Activated CD4-positive, alpha-beta T cell treated with anti-CD3 and anti-CD28 coated beads, Interleukin-2, amount 10 ng/mL, durations not matched to agents 7 days and 5 days (primary cell): ENCODE results near the gene TBC1D22A. TPM values are rescaled to one million over a fixed set of nuclear protein-coding genes. Genes with fewer than 3 reads are reported as not detected.

Experiments
- CTCF ChIA-PET: fragments of 350-600 bp; sonication (Branson Sonifier 250); formaldehyde crosslinking; loops from one replicate; lab custom pipeline; 2021; ENCODE audit warnings: antibody characterized with exemption; lab: Charles Lee
- POLR2A ChIA-PET: fragments of 350-600 bp; sonication (Branson Sonifier 250); formaldehyde crosslinking; loops from one replicate; lab custom pipeline; 2021; ENCODE audit warnings: antibody characterized with exemption; lab: Charles Lee
- DNase-seq: peaks from one replicate; pipeline ENCODE4 v3.0.0-alpha.2; 2020
- H3K27ac Mint-ChIP-seq: one replicate; pipeline ENCODE4 v1.8.0; 2021; ENCODE audit warnings: mild to moderate bottlenecking, moderate library complexity, mixed read lengths
- H3K27me3 Mint-ChIP-seq: one replicate; pipeline ENCODE4 v1.8.0; 2021; ENCODE audit warnings: mixed read lengths
- H3K36me3 Mint-ChIP-seq: one replicate; pipeline ENCODE4 v1.8.0; 2021; ENCODE audit warnings: low read depth, mixed read lengths
- H3K4me1 Mint-ChIP-seq: one replicate; pipeline ENCODE4 v1.8.0; 2021; ENCODE audit warnings: mixed read lengths
- H3K4me3 Mint-ChIP-seq: one replicate; pipeline ENCODE4 v1.8.0; 2021; ENCODE audit warnings: mild to moderate bottlenecking, moderate library complexity, mixed read lengths
- H3K9me3 Mint-ChIP-seq: one replicate; pipeline ENCODE4 v1.8.0; 2021; ENCODE audit warnings: mixed read lengths
- total RNA-seq, 2 experiments: library from RNA; stranded (reverse); gene quantifications; one replicate each; pipeline ENCODE4 v1.2.3, GENCODE V29; 2021

TBC1D22A gene
- total RNA-seq, 2 experiments from 2014 or later: 34.1 to 39.2 TPM

DNA sequence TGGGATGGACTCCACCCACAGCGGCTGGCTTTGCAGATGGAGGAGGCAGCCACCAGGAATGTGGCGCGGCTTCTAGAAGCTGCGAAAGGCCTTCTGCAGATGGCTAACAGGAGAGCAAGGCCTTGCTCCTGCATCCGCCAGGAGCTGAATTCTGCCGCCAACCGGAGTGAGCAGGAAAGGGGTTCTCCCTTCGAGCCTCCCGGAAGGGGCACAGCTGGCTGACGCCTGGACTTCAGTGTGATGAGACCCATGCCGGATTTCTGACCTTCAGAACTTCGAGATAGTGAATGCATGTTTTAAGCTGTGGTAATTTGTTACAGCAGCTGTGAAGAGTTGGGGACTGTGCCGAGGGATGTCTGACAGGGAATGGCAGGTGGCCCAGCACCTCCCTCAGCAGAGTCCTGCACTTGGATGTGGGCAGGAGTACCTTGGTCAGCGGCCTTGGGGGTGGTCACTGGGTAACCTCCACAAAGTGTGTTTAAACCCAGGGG lies 7.7 kb downstream of the TBC1D22A start:
- no peak overlapping the region for H3K4me3 Mint-ChIP-seq
- ChIA-PET CTCF (interaction anchor here (1.1 kb wide), 1 partner anchor 29 kb away, joined by 4 read pairs; no protein-coding TSS in a partner anchor), POLR2A (no interaction called here)
- H3K36me3 Mint-ChIP-seq: peaks cover 19% of the 10 kb centered on the region
- H3K4me1 Mint-ChIP-seq: peaks cover 58% of the 10 kb centered on the region
- H3K27me3 Mint-ChIP-seq: no peaks in the 10 kb centered on the region
- peak overlapping the region; percentile 69 for H3K27ac Mint-ChIP-seq
- DNase-seq: no peak
- H3K9me3 Mint-ChIP-seq: no peaks in the 10 kb centered on the region

DNA sequence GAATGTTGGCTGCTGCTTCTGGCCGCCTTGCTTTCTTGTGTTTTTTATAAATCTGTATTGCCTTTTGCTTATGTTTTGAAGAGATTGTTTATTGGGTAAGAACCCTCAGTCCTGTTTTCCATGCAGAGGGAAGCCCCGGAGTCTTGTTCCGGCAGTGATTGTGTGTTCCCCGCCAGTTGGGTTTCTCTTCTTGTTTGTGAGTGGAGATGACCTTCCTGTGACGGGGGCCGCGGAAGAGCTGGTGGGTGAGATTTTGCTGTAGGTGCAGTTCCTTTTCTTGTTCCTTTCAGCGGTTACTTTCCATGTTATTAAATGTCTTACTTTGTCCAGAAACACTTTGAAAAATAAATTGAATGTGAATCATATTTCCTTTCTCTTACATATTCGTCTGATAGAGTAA lies 8.3 kb downstream of the TBC1D22A start:
- Mint-ChIP-seq H3K27me3 (no peaks in the 10 kb centered on the region), H3K9me3 (no peaks in the 10 kb centered on the region), H3K4me1 (peaks cover 62% of the 10 kb centered on the region), H3K4me3 (no peak overlapping the region), H3K36me3 (peaks cover 19% of the 10 kb centered on the region), H3K27ac (peak overlapping the region; percentile 69)
- no peak for DNase-seq
- CTCF ChIA-PET: interaction anchor here (1.1 kb wide), 1 partner anchor 28 kb away, joined by 4 read pairs; no protein-coding TSS in a partner anchor
- POLR2A ChIA-PET: no interaction called here

DNA sequence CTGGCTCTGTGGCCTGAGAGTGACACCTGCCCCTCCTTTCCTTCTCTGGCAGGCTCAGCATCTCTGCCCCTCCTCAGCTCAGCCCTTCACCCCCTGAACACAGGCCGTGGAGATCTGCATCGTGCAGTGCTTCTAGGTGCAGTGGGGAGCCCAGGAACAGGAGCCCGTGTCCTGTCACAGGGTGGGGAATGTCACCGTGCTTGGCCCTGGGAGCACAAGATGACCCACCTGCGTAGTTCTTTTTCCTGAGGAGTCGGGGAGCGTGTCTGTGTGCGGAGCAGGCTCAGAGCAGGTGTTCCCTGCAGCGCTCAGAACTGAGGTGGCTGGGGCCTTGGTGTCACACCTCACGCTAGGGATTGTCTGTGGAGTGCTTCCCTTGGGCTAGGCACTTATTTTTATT lies 10.6 kb downstream of the TBC1D22A start:
- no peaks in the 10 kb centered on the region for H3K27me3 Mint-ChIP-seq
- CTCF ChIA-PET: interaction anchor here (1.1 to 1.6 kb wide), 2 partner anchors 15 to 67 kb away, joined by 3 to 5 read pairs; no protein-coding TSS in a partner anchor
- POLR2A ChIA-PET: no interaction called here
- H3K4me3 Mint-ChIP-seq: no peak overlapping the region
- H3K4me1 Mint-ChIP-seq: peaks cover 70% of the 10 kb centered on the region
- peaks cover 20% of the 10 kb centered on the region for H3K36me3 Mint-ChIP-seq
- H3K9me3 Mint-ChIP-seq: no peaks in the 10 kb centered on the region
- peak overlapping the region; percentile 88 for H3K27ac Mint-ChIP-seq
- DNase-seq: no peak

DNA sequence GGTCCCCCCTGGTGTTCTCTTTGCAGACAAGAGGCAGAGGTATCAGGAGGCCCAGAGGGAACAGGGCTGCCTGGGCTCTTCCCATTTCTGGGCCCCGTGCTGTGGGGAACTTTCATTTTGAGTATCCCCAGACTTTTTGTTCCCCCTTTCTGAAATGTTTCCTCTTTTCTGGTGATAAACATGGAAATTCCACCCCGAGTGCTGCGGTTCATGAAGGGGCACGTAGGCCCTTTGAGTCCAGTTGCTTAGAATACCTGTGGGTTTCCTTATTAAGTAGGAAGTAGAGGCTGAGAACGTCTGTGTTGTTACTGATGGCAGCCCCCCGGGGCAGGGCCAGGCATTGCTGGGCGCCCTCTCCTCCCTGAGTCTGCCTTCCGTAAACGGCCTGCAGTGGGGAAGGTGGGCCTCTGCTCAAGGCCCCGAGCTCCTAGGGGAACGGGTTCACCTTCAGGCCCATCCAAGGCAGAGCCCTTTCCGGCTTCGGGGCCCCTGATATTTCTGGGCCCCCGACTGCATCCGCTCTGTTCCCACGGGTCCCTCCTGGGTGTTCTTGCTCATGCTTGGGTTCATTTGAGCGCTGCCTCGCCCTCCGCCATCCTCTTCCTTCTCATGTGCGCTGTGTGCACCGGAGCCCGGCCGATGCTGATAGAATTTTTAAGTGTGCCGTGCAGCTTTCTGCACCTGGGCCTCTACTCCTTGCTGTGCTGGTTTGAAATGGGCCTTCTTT lies 12.0 kb downstream of the TBC1D22A start:
- CTCF ChIA-PET: interaction anchor here (0.9 to 2.1 kb wide), 6 partner anchors 12 to 211 kb away, joined by 3 to 7 read pairs (median 4); partner anchors contain the start of gene TBC1D22A
- Mint-ChIP-seq H3K4me3 (peak overlapping the region; percentile 62), H3K4me1 (peaks cover 68% of the 10 kb centered on the region), H3K27ac (peak overlapping the region; percentile 88), H3K9me3 (no peaks in the 10 kb centered on the region), H3K36me3 (peaks cover 20% of the 10 kb centered on the region), H3K27me3 (no peaks in the 10 kb centered on the region)
- POLR2A ChIA-PET: no interaction called here
- DNase-seq: no peak

DNA sequence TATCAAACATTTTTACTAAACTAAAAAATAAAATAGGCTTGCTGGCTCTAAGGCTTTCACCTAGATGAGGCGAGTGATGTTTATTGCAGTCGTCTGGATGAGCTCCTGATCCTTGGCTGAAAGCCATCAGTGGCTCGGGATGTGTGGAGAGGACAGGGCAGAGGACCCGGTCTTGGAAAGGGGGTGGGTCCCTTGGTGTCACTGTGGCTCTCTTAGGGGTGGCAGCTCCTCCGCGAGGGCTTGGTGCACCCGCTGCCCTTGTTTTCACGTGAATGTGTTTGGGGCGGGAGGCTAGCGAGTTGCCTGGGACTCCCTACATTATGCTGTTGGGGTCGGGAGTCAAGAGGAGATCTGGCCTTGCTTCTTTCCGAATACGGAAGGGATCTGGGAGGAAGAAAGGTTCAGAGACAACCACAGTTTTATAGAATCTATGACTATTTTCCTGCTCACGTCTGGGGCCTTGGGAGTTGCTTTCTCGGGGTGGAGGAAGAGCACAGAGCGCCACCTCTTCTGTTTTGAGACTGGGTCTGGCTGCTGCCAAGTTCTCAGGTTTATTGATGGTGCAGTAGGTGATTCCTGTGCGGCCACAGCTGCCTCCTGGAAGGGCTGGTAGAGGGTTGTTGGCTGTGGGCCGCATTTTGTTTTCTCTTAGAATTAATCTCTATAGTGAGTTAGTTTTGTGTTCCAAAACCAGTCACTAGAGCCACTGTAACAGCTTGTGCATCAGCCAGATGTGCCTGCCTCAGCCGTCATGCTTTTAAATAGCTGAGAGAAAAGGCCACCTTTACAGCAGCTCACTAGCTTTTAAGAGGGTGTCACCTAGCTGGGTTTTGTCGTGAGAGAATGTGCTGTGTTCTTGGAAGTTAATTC lies 12.8 kb downstream of the TBC1D22A start:
- no peak for DNase-seq
- Mint-ChIP-seq H3K9me3 (no peaks in the 10 kb centered on the region), H3K27me3 (no peaks in the 10 kb centered on the region), H3K36me3 (peaks cover 18% of the 10 kb centered on the region), H3K4me1 (peaks cover 63% of the 10 kb centered on the region), H3K27ac (peak overlapping the region; percentile 88), H3K4me3 (peak overlapping the region; percentile 62)
- ChIA-PET CTCF (interaction anchor here (1.2 to 2.1 kb wide), 5 partner anchors 13 to 36 kb away, joined by 3 to 7 read pairs (median 5); partner anchors contain the start of gene TBC1D22A), POLR2A (no interaction called here)

DNA sequence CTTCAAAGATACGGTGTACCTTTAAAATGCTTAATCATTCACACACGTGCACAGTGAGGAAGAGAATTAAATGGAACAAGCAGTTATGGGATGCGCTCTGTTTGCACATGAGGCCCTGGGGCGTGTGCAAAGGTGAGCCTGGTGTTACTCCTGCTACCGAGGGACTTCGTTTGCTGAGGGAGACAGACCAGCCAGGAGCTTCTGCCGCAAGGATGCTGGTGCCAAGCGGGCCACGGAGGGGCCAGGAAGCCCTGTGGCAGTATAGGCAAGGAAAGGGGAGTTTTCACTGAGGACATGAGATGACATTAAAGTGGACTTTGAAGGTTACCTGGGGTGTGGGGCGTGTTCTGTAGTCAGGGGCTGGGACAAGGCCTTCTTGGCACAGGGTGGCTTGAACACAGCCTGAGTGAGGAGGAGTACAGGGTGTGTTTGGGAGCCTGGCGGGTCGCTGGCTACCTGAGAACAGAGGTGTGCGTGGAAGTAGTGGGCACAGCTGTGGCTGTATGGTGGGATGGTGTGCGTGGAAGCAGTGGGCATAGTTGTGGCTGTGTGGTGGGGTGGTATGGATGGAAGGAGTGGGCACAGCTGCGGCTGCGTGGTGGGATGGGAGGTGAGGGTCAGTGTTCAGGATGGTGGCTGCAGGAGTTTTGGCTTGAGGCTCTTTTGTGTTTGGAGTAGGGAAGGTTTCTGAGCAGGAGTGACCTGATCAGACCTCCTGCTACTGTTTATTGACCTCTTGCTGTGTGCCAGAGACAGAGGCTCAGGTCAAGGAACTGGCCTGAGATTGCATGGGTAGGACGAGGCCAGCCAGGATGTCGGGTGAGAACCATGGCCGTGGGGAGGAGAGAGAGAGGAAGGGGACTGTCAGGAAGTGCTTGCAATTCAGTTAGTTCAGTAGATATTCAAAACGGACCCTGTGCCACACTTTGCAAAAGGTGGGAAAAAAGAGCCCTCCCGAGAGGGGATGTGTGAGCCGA lies 13.7 kb downstream of the TBC1D22A start:
- no peaks in the 10 kb centered on the region for H3K27me3 Mint-ChIP-seq
- H3K9me3 Mint-ChIP-seq: no peaks in the 10 kb centered on the region
- H3K4me3 Mint-ChIP-seq: peak overlapping the region; percentile 62
- H3K36me3 Mint-ChIP-seq: peaks cover 15% of the 10 kb centered on the region
- ChIA-PET CTCF (interaction anchor here (1.5 to 2.1 kb wide), 3 partner anchors 14 to 17 kb away, joined by 5 to 7 read pairs (median 7); partner anchors contain the start of gene TBC1D22A), POLR2A (no interaction called here)
- peaks cover 57% of the 10 kb centered on the region for H3K4me1 Mint-ChIP-seq
- peak overlapping the region; percentile 88 for H3K27ac Mint-ChIP-seq
- no peak for DNase-seq

DNA sequence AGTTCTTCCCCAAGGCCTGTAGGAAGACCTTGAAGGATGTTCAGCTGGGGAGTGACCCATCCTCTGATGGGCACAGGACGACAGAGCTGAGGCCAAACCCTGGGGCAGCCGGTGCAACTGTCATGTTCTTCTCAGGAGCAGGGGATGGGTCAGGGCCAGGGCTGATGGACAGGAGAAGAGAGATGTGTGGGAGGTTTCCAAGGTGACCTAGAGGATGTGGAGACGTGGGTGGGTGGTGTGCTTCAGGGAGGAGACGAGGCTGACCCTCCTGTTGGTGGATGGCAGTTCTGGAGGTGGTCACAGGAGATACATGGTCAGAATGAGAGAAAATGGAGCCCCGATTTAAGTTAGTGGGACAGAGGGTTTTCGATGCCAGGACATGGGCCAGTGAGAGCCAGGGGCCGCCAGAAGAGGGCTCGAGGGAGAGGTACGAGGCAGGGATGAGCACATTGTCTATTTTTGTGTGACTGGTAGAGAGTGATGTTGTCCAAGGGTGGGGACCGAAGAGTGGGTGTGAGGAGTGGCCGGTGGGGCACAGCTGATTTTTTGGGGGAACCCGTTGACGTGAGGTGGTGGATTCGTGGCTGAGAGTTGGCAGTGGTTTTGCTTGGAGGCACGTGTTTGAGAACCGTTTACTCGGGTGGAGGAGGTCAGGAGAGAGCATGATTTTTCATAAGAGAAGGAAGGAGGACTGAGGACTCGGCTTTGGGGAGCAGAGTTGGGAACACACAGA lies 14.6 kb downstream of the TBC1D22A start:
- peak overlapping the region; percentile 23 for H3K4me3 Mint-ChIP-seq
- H3K27ac Mint-ChIP-seq: peak overlapping the region; percentile 88
- H3K9me3 Mint-ChIP-seq: no peaks in the 10 kb centered on the region
- no peak for DNase-seq
- H3K4me1 Mint-ChIP-seq: peaks cover 55% of the 10 kb centered on the region
- H3K36me3 Mint-ChIP-seq: peaks cover 15% of the 10 kb centered on the region
- ChIA-PET POLR2A (no interaction called here), CTCF (interaction anchor here (1.1 kb wide), 1 partner anchor 15 kb away, joined by 3 read pairs; the partner anchor contains the start of gene TBC1D22A)
- no peaks in the 10 kb centered on the region for H3K27me3 Mint-ChIP-seq

DNA sequence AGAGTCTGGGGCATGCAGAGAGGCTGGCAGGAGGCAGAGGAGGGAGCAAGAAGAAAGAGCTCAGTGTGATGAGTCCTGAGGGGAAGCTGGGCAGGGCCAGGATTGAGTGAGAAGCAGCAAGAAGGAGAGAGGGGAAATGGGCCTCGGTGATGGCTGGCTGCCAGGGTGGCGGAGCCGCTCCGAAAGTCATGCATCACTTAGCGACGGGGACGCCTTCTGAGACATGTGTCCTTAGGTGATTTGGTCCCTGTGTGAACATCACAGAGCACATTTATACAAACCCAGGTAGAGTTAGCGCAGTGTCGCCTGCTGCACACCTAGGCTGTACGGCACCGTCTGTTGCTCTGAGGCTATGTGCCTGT lies 15.1 kb downstream of the TBC1D22A start:
- no peak for DNase-seq
- no peaks in the 10 kb centered on the region for H3K27me3 Mint-ChIP-seq
- peaks cover 55% of the 10 kb centered on the region for H3K4me1 Mint-ChIP-seq
- no peaks in the 10 kb centered on the region for H3K9me3 Mint-ChIP-seq
- ChIA-PET CTCF (interaction anchor here (1.1 kb wide), 1 partner anchor 15 kb away, joined by 3 read pairs; the partner anchor contains the start of gene TBC1D22A), POLR2A (no interaction called here)
- peaks cover 18% of the 10 kb centered on the region for H3K36me3 Mint-ChIP-seq
- peak overlapping the region; percentile 23 for H3K4me3 Mint-ChIP-seq
- H3K27ac Mint-ChIP-seq: peak overlapping the region; percentile 88

DNA sequence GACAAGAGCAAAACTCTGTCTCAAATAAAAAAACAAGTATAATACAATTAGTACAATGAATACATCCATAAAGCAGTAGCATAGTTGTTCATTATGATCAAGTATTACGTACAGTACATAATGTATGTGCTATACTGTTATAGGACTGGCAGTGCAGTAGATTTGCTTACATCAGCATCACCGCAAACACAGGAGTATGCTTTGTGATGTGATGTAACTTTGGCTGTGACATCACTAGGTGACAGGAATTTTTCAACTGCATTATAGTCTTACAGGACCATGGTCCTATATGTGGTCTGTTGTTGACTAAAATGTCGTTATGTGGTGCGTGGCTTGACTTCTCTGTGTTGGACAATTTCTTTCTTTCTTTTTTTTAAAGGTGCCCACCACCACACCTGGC lies 16.6 kb downstream of the TBC1D22A start:
- CTCF ChIA-PET: no interaction called here
- DNase-seq: no peak
- H3K27ac Mint-ChIP-seq: no peak overlapping the region
- no peaks in the 10 kb centered on the region for H3K27me3 Mint-ChIP-seq
- H3K4me3 Mint-ChIP-seq: no peak overlapping the region
- peaks cover 42% of the 10 kb centered on the region for H3K4me1 Mint-ChIP-seq
- peaks cover 15% of the 10 kb centered on the region for H3K36me3 Mint-ChIP-seq
- no peaks in the 10 kb centered on the region for H3K9me3 Mint-ChIP-seq
- POLR2A ChIA-PET: no interaction called here

DNA sequence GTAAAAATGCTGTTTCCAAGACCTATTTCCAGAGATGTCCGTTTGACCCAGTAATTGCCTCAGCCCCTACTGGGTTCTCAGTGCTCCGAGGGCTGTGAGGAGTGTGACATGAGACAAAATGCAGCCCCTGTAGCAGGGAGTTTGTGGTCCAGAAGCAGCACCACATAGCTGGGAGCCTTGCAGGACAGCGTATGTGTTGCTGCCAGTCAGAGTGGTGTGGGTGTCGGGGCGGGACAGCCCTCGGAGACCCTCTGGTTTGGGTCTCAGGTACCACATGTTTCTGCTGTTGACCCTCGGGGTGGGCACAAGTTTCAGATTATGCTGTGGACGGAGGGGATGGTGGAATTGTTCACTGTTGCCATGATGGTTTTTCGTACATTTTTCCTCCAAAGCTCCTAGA lies 17.2 kb downstream of the TBC1D22A start:
- H3K4me1 Mint-ChIP-seq: peaks cover 36% of the 10 kb centered on the region
- DNase-seq: no peak
- H3K27me3 Mint-ChIP-seq: no peaks in the 10 kb centered on the region
- CTCF ChIA-PET: interaction anchor here (1.5 kb wide), 1 partner anchor 17 kb away, joined by 7 read pairs; the partner anchor contains the start of gene TBC1D22A
- no peak overlapping the region for H3K27ac Mint-ChIP-seq
- H3K4me3 Mint-ChIP-seq: no peak overlapping the region
- POLR2A ChIA-PET: no interaction called here
- peaks cover 15% of the 10 kb centered on the region for H3K36me3 Mint-ChIP-seq
- no peaks in the 10 kb centered on the region for H3K9me3 Mint-ChIP-seq

DNA sequence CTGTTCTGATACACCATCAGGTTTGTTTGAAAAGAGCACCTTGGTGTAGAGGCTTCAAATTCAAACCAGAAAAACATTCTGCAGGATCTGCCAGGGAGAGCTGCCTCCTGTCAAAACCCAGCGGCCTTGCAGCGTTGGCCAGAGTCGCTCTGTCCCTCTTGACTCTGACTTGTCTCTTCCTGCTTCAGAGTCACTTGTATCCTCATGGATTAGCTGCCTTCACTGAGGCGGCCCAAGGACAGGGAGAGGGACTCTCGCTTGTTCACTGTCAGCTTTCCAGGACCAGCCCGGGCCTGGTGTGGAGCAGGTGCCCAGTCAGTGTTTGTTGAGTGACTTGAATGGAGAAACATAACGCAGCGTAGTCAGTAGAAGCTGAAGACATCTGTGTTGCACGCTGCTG lies 18.0 kb downstream of the TBC1D22A start:
- ChIA-PET POLR2A (no interaction called here), CTCF (interaction anchor here (0.6 to 1.5 kb wide), 3 partner anchors 18 to 24 kb away, joined by 3 to 7 read pairs (median 3); partner anchors contain the start of gene TBC1D22A)
- H3K27ac Mint-ChIP-seq: no peak overlapping the region
- DNase-seq: no peak
- no peaks in the 10 kb centered on the region for H3K9me3 Mint-ChIP-seq
- peaks cover 28% of the 10 kb centered on the region for H3K4me1 Mint-ChIP-seq
- H3K4me3 Mint-ChIP-seq: no peak overlapping the region
- peaks cover 15% of the 10 kb centered on the region for H3K36me3 Mint-ChIP-seq
- no peaks in the 10 kb centered on the region for H3K27me3 Mint-ChIP-seq
